Endothelial cell (in vitro differentiated cells): Measurements from ENCODE around the gene CAPN9. TPM values are rescaled to one million over a fixed set of nuclear protein-coding genes. Genes with fewer than 3 reads are reported as not detected.

Source experiments
- DNase-seq: peaks from one replicate; pipeline ENCODE4 v3.0.0; 2021; ENCODE audit warnings: low spot score
- H3K27ac Mint-ChIP-seq: one replicate; pipeline ENCODE4 v1.8.0; 2021; ENCODE audit warnings: mixed read lengths, inconsistent platforms; ENCODE audit not compliant: unreplicated experiment
- H3K27me3 Mint-ChIP-seq: one replicate; pipeline ENCODE4 v1.8.0; 2021; ENCODE audit warnings: mild to moderate bottlenecking, moderate library complexity, mixed read lengths, inconsistent platforms; ENCODE audit not compliant: unreplicated experiment
- H3K36me3 Mint-ChIP-seq: one replicate; pipeline ENCODE4 v1.8.0; 2021; ENCODE audit warnings: mild to moderate bottlenecking, low read depth, mixed read lengths, inconsistent platforms; ENCODE audit not compliant: unreplicated experiment
- H3K4me1 Mint-ChIP-seq: one replicate; pipeline ENCODE4 v1.8.0; 2021; ENCODE audit warnings: mild to moderate bottlenecking, mixed read lengths, inconsistent platforms; ENCODE audit not compliant: unreplicated experiment
- H3K4me3 Mint-ChIP-seq: one replicate; pipeline ENCODE4 v1.8.0; 2021; ENCODE audit warnings: mild to moderate bottlenecking, mixed read lengths, inconsistent platforms; ENCODE audit not compliant: unreplicated experiment
- H3K9me3 Mint-ChIP-seq: one replicate; pipeline ENCODE4 v1.8.0; 2021; ENCODE audit warnings: mixed read lengths, inconsistent platforms; ENCODE audit not compliant: unreplicated experiment
- total RNA-seq: library from RNA; stranded (reverse); fragmentation: NEBNext Ultra II Directional; extraction: Animal tissue kit (Norgen Biotek cat#: 25700); gene quantifications from one replicate; pipeline ENCODE4 v1.2.1, GENCODE V29; 2021; ENCODE audit not compliant: unreplicated experiment
- TF ChIP-seq, protein P1 (sequence below): fragments of 200-600 bp; sonication (generic); IDR thresholded peaks from one replicate; pipeline ENCODE4 v1.5.0; 2021; ENCODE audit warnings: antibody characterized with exemption; ENCODE audit not compliant: unreplicated experiment

The CAPN9 gene
- total RNA-seq, 1 donor from 2014 or later = not detected

DNA sequence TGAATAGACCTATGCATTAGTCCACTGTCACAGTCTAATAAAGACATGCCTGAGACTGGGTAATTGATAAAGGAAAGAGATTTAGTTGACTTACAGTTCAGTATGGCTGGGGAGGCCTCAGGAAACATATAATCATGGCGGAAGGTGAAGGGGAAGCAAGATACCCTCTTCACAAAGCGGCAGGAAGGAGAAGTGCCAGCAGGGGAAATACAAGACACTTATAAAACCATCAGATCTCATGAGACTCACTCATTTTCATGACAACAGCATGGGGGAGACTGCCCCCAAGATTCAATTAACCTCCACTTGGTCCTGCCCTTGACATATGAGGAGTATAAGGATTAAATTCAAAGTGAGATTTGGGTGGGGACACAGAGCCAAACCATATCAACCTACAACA is 59.4 kb downstream of the CAPN9 start:
- Mint-ChIP-seq H3K4me3 (no peak overlapping the region), H3K27me3 (no peaks in the 10 kb centered on the region), H3K4me1 (no peaks in the 10 kb centered on the region), H3K27ac (no peak overlapping the region), H3K36me3 (no peaks in the 10 kb centered on the region), H3K9me3 (no peaks in the 10 kb centered on the region)
- TF ChIP-seq, protein P1, sequence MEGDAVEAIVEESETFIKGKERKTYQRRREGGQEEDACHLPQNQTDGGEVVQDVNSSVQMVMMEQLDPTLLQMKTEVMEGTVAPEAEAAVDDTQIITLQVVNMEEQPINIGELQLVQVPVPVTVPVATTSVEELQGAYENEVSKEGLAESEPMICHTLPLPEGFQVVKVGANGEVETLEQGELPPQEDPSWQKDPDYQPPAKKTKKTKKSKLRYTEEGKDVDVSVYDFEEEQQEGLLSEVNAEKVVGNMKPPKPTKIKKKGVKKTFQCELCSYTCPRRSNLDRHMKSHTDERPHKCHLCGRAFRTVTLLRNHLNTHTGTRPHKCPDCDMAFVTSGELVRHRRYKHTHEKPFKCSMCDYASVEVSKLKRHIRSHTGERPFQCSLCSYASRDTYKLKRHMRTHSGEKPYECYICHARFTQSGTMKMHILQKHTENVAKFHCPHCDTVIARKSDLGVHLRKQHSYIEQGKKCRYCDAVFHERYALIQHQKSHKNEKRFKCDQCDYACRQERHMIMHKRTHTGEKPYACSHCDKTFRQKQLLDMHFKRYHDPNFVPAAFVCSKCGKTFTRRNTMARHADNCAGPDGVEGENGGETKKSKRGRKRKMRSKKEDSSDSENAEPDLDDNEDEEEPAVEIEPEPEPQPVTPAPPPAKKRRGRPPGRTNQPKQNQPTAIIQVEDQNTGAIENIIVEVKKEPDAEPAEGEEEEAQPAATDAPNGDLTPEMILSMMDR = no peak
- DNase-seq = no peak

DNA sequence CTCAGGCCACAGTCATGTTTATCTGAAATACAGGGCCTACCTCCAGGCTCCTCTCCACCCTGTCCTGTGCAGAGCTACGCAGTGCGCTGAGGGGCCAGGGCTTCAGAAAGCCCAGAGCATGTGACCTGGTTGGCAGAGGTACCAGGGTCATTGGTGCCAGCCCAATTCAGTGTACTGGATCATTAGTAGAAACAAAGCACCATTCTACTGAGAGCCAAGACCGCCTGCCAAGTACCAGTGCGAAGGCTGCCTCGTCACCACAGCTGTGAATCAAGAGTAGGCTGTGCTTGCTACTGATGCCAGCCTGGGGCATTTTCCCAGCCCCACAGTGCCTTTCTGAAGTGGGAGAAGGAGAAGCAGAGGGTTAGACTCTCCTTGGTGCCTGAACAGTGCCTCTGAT is 59.8 kb downstream of the CAPN9 start:
- TF ChIP-seq, protein P1 = no peak
- Mint-ChIP-seq H3K27ac (no peak overlapping the region), H3K36me3 (no peaks in the 10 kb centered on the region), H3K4me1 (no peaks in the 10 kb centered on the region), H3K27me3 (no peaks in the 10 kb centered on the region), H3K4me3 (no peak overlapping the region), H3K9me3 (no peaks in the 10 kb centered on the region)
- no peak for DNase-seq

DNA sequence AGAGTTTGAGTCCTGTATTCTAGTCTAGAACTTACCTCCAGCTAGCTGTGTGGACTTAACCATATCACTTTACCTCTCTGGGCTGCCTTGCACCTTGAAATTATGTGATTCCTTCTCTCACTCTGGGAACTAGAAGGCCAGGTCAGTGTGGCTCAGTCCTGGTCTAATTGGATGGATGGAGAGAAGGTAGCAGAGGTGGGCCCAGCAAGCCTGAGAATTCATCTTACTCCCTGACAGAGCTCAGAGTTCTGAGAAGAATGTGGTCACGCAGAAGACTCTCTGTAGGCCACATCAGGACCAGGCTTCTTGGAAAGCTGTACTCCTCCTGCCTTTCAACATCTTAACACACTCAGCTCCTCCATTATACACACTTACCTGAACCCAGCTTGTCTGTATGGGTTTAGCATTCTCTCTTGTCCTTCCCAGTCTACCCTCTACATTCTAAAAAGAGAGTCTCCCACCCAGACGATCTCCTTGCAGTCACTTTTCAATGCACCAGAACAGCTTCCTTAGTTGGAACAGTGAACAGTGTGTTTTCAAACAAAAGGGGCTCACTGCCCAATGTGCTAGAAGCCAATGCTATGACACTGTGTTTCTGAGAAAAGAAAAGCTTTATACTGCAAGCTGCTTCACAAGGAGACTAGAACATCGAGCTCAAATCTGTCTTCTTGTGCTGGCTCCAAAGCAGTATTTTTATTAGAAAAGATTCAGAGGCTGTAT is 60.5 kb downstream of the CAPN9 start:
- no peaks in the 10 kb centered on the region for H3K36me3 Mint-ChIP-seq
- TF ChIP-seq, protein P1 = no peak
- no peaks in the 10 kb centered on the region for H3K9me3 Mint-ChIP-seq
- no peaks in the 10 kb centered on the region for H3K4me1 Mint-ChIP-seq
- DNase-seq = no peak
- H3K27ac Mint-ChIP-seq = no peak overlapping the region
- no peaks in the 10 kb centered on the region for H3K27me3 Mint-ChIP-seq
- no peak overlapping the region for H3K4me3 Mint-ChIP-seq

DNA sequence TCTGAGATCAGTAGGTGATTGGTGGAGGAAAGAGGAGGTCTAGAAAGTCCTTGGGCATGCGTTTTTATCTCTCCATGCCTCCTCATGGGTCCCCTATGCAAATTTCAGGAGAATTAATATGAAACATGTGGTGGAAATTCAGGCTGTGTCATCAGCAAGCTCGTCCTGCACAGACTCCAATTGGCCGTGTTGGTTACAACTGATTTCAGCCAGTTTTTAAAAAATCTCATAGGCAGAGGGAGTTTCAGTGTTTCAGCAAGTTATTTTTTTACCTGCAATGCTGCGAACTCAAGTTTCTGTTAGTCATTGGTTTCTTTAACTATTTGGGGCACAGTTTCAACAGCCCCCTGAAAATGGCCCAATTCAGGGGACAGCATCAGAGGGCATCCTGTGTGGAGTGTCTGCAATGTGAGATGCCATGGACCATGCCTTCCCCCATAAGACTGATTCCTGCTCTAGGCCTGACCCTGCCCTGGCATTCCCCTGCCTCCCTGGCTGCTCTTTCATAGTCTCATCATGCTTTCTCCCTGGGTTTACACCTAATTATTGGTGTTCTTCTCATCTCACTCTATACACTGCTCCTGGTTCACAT is 61.2 kb downstream of the CAPN9 start:
- Mint-ChIP-seq H3K36me3 (no peaks in the 10 kb centered on the region), H3K27ac (no peak overlapping the region), H3K27me3 (no peaks in the 10 kb centered on the region), H3K4me1 (no peaks in the 10 kb centered on the region), H3K4me3 (no peak overlapping the region), H3K9me3 (no peaks in the 10 kb centered on the region)
- TF ChIP-seq, protein P1 = no peak
- no peak for DNase-seq

DNA sequence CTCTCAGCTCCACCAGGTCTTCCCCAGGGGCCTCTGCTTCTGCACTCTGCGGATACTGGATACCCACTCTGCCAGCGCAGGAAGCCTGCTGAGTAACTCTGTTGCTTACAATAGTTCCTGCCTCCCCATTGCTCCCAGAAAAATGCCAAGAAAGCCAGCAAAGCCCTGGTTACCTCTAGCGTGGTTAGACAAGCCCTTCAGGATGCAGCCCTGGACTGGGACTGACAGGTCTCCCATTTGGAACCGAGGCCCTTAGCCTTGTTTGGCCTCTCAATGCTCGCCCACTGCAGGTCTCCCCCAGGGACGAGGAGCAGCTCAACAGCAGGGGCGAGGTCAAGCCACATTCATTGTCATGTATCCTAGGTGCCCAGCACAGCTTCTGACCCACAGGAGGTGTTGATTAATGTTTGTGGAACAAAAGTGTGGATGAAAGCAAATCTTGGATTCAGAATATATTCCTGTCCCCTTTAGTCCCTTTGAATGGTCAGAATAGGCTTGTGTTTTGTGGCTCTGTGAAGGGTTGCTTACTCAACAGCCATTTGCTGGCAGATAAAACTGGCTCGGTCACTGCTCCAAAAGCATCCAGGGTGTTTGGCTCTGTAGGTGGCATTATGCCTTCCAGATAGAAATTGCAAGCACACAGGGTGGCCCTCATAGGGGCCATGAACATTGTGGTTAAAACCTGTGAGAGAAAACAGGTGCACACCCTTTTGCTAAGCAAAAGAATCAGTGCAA is 62.2 kb downstream of the CAPN9 start:
- no peak for DNase-seq
- Mint-ChIP-seq H3K36me3 (no peaks in the 10 kb centered on the region), H3K4me3 (no peak overlapping the region), H3K4me1 (no peaks in the 10 kb centered on the region), H3K9me3 (no peaks in the 10 kb centered on the region), H3K27me3 (no peaks in the 10 kb centered on the region), H3K27ac (no peak overlapping the region)
- TF ChIP-seq, protein P1 = no peak
